ENCODE data around the gene GNAZ. TPM values are rescaled to one million over a fixed set of nuclear protein-coding genes. Genes with fewer than 3 reads are reported as not detected.
"Not testable (repeated sequence)": the region's sequence is repeated elsewhere in the genome, so short reads cannot be mapped to it uniquely, and the experiment has no call there.

The GNAZ gene
- polyA plus RNA-seq, 4 donors = 2.7 to 6.4 (median 4.9) TPM

GRCh38 chr22:23129149-23129548, 58.8 kb downstream of the GNAZ start:
- no peak for DNase-seq (ENCODE audit: low read depth in 4 of 4, low spot score in 3 of 4)

GRCh38 chr22:23130697-23131096, 60.4 kb downstream of the GNAZ start:
- DNase-seq (ENCODE audit: low read depth in 4 of 4, low spot score in 3 of 4) = no peak

GRCh38 chr22:23131931-23132330, 61.6 kb downstream of the GNAZ start:
- DNase-seq (ENCODE audit: low read depth in 4 of 4, low spot score in 3 of 4) = no peak

- no peak for DNase-seq (ENCODE audit: low read depth in 4 of 4, low spot score in 3 of 4)
These were observed 62.2 kb downstream of the GNAZ start for GRCh38 chr22:23132376-23133091.

GRCh38 chr22:23133922-23134321, 63.6 kb downstream of the GNAZ start:
- DNase-seq (ENCODE audit: low read depth in 4 of 4, low spot score in 3 of 4) = no peak

GRCh38 chr22:23136991-23137390, 66.7 kb downstream of the GNAZ start:
- DNase-seq (ENCODE audit: low read depth in 4 of 4, low spot score in 3 of 4) = not testable (repeated sequence)

GRCh38 chr22:23137468-23137867, 67.1 kb downstream of the GNAZ start:
- no peak for DNase-seq (ENCODE audit: low read depth in 4 of 4, low spot score in 3 of 4)

- DNase-seq (ENCODE audit: low read depth in 4 of 4, low spot score in 3 of 4) = no peak
These were observed 67.7 kb downstream of the GNAZ start for GRCh38 chr22:23137905-23138561.

GRCh38 chr22:23138584-23139435, 68.5 kb downstream of the GNAZ start:
- DNase-seq (ENCODE audit: low read depth in 4 of 4, low spot score in 3 of 4) = no peak

- no peak for DNase-seq (ENCODE audit: low read depth in 4 of 4, low spot score in 3 of 4)
These were observed 70.1 kb downstream of the GNAZ start for GRCh38 chr22:23140385-23140784.

GRCh38 chr22:23142546-23143105, 72.3 kb downstream of the GNAZ start:
- DNase-seq (ENCODE audit: low read depth in 4 of 4, low spot score in 3 of 4) = no peak

GRCh38 chr22:23143119-23143518, 72.8 kb downstream of the GNAZ start:
- DNase-seq (ENCODE audit: low read depth in 4 of 4, low spot score in 3 of 4) = no peak

- no peak for DNase-seq (ENCODE audit: low read depth in 4 of 4, low spot score in 3 of 4)
These were observed 74.1 kb downstream of the GNAZ start for GRCh38 chr22:23144432-23144831.

- peak; percentile 87 to 95 (median 93) for DNase-seq (ENCODE audit: low read depth in 4 of 4, low spot score in 3 of 4)
These were observed 74.9 kb downstream of the GNAZ start, which contains the start of gene RAB36 for GRCh38 chr22:23144932-23145877. Gene RAB36, plus strand, starts transcription at chr22:23145477. Its CDS starts 1,140 bp downstream, at chr22:23146617.

- DNase-seq (ENCODE audit: low read depth in 4 of 4, low spot score in 3 of 4) = peak in 1 of 4 donors; percentile 24
These were observed 75.7 kb downstream of the GNAZ start for GRCh38 chr22:23145878-23146470.

- DNase-seq (ENCODE audit: low read depth in 4 of 4, low spot score in 3 of 4) = no peak
These were observed 76.3 kb downstream of the GNAZ start for GRCh38 chr22:23146478-23147205.

GRCh38 chr22:23147617-23148387, 77.5 kb downstream of the GNAZ start:
- no peak for DNase-seq (ENCODE audit: low read depth in 4 of 4, low spot score in 3 of 4)

GRCh38 chr22:23149743-23150238, 79.5 kb downstream of the GNAZ start:
- DNase-seq (ENCODE audit: low read depth in 4 of 4, low spot score in 3 of 4) = no peak
